ENCODE data around the gene ABHD1.

The ABHD1 gene

DNA sequence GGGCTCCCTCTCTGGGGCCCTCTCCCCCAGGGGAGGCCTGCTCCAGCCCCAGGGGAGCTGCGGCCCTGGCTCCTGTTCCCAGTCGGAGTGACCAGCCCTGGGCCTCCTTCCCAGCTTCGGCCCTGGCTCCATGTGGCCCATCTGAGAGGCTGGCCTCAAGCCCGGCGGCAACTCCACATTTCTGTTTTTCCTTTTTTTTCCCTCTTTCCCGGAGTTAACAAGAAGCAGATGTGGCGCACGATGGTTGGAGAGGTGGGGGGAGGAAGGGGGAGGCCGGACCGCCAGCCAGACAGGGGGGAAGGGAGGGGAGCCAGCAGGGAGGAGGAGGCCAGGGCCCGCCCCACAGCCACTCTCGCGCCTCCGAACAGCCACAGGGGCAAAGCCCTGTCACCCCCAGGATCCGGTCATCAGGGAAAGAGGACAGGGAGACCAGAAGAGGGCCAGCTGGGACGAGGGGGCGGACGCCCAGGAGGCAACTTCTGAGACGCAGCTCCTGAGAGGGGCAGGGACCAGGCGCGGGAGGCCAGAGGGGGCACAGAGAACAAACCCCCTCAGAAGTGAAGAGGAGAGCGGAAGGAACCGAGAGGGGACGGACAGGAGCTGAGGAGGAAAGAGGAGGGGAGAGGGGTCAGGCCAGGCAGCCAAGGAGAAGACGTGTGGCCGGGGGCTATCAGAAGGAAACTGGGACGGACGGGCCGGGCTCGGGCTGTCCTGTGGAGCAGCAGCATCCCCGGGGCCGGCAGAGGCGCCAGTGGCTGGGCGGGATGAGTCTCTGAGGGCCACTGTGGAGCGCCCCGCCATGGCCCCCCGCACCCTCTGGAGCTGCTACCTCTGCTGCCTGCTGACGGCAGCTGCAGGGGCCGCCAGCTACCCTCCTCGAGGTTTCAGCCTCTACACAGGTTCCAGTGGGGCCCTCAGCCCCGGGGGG is 45.1 kb upstream of the ABHD1 start, which contains the start of gene EMILIN1:
EMILIN1 (plus strand) TSS at position 349 of the 928 bp plus-strand sequence; CDS start at position 800, 451 bp downstream.
- in situ Hi-C loops (cut with HindIII; ENCODE audit: low pct_ligation_motif_present, low sequenced_read_pairs) = no loop called here
- H3K36me3 ChIP-seq (replicated peaks) = peaks cover 3% of the 10 kb centered on the region
- no peaks in the 10 kb centered on the region for H3K27me3 ChIP-seq (replicated peaks)
- peak; percentile 27 for TF ChIP-seq CTCF (IDR thresholded peaks at IDR 0.05; ENCODE audit: low read depth, low read length, missing control alignments)
- peak within 1 kb of the TSS; percentile 42 for H3K27ac ChIP-seq
- H3K4me3 ChIP-seq (ENCODE audit: low read depth, low read length) = peak within 1 kb of the TSS; percentile 73
- DNase-seq = peak; percentile 69

DNA sequence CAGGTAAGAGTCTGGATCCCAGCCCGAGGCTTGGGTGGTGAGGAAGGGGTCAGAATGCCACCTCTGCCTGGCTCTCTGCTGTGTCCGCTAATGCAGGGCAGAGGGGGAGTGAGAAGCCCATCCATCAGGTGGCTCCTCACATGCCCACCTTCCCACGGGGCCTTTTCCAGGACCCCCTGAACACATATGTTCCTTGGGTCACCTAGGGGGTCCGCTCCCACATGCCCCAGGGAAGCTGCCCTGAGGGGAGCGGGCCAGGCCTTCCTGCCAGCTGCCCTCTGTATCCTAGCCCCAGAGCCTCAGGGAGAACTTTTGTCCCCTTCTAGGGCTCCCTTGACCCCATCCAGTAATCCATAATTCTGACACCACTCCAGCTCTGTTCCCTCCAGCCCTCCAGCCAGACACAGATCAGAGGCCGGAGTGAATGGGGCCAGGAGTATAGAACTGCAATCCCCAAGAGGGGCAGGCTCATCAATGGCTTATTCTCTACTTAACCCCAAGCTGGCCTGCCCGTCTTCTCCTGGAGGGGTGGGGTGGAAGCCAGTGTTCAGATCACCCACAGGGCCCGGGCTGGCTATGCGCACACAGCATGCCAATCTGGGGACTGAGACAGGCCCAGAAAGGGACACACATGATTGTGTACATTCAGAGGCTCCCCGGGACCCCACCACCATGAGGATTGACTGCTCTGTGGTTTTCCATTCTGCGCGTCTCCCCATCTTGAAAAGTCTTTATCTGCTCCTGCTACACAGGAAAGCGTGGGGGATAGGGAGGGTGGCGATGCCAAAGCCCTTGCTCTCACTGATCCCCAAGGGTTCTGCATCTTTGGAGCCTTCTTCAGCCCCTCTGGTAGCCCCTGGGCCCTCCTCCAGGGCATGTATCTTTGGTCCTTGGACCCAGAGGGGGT is 44.1 kb upstream of the ABHD1 start:
- no peak for TF ChIP-seq CTCF (IDR thresholded peaks at IDR 0.05; ENCODE audit: low read depth, low read length, missing control alignments)
- in situ Hi-C loops (cut with HindIII; ENCODE audit: low pct_ligation_motif_present, low sequenced_read_pairs) = no loop called here
- H3K27ac ChIP-seq = peak overlapping the region; percentile 42
- DNase-seq = no peak
- peak overlapping the region; percentile 73 for H3K4me3 ChIP-seq (ENCODE audit: low read depth, low read length)
- peaks cover 3% of the 10 kb centered on the region for H3K36me3 ChIP-seq (replicated peaks)
- H3K27me3 ChIP-seq (replicated peaks) = no peaks in the 10 kb centered on the region

- DNase-seq = no peak
These were observed 43.5 kb upstream of the ABHD1 start for GRCh38 chr2:27080140-27080469.

GRCh38 chr2:27080603-27080936 is 43.0 kb upstream of the ABHD1 start:
- in situ Hi-C loops (cut with HindIII; ENCODE audit: low pct_ligation_motif_present, low sequenced_read_pairs) = no loop called here
- no peaks in the 10 kb centered on the region for H3K27me3 ChIP-seq (replicated peaks)

More at GRCh38 chr2:27080140-27080469, 43.5 kb upstream of the ABHD1 start:
- TF ChIP-seq CTCF (IDR thresholded peaks at IDR 0.05; ENCODE audit: low read depth, low read length, missing control alignments) = no peak
- no peaks in the 10 kb centered on the region for H3K27me3 ChIP-seq (replicated peaks)
- H3K4me3 ChIP-seq (ENCODE audit: low read depth, low read length) = peak overlapping the region; percentile 73
- no peak overlapping the region for H3K27ac ChIP-seq
- in situ Hi-C loops (cut with HindIII; ENCODE audit: low pct_ligation_motif_present, low sequenced_read_pairs) = no loop called here
- peaks cover 3% of the 10 kb centered on the region for H3K36me3 ChIP-seq (replicated peaks)

More at GRCh38 chr2:27080603-27080936, 43.0 kb upstream of the ABHD1 start:
- H3K4me3 ChIP-seq (ENCODE audit: low read depth, low read length) = peak overlapping the region; percentile 73
- H3K36me3 ChIP-seq (replicated peaks) = peaks cover 3% of the 10 kb centered on the region
- DNase-seq = no peak
- no peak for TF ChIP-seq CTCF (IDR thresholded peaks at IDR 0.05; ENCODE audit: low read depth, low read length, missing control alignments)
- no peak overlapping the region for H3K27ac ChIP-seq
